ENCODE data around the gene MYH9.

GRCh38 chr22:36316419-36316818, 71.3 kb downstream of the MYH9 start:
- no peak for TF ChIP-seq CTCF (conservative IDR thresholded peaks at IDR 0.05)
- no peak for TF ChIP-seq EZH2 (IDR thresholded peaks at IDR 0.05; ENCODE audit: low read depth)
